GM18907 (cell line): Measurements from ENCODE around the gene SRRM3.
"Not testable (repeated sequence)": the region's sequence is repeated elsewhere in the genome, so short reads cannot be mapped to it uniquely, and the experiment has no call there.

ENCODE experiments used
- ATAC-seq: cut with Tn5 transposase; IDR thresholded peaks from one replicate; pipeline ENCODE4 v1.9.1; 2021; ENCODE audit warnings: mild to moderate bottlenecking, moderate library complexity; ENCODE audit not compliant: unreplicated experiment

The SRRM3 gene

GRCh38 chr7:76189276-76189675 lies 12.4 kb upstream of the SRRM3 start:
- no peak for ATAC-seq

DNA sequence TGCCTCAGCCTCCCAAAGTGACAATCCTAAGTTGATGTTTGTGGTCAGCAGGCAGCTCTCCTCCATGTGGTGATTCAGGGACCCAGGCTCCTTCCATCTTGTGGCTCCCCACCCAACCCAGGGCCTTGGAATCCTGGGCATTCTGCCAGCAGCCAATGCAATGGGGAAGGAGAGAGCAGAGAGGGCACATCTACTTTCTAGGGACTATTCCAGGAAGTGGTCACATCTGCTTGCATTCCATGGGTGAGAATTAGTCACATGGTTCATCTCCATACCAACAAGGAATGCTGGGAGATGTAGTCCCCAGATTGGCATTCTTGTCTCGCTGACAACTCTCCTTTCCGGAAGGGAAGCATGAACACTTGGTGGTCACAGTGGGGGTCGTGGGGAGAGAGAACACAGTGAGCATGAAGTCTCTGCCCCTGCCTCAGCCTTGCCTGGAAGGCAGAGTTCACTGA lies 9.9 kb upstream of the SRRM3 start:
- no peak for ATAC-seq

DNA sequence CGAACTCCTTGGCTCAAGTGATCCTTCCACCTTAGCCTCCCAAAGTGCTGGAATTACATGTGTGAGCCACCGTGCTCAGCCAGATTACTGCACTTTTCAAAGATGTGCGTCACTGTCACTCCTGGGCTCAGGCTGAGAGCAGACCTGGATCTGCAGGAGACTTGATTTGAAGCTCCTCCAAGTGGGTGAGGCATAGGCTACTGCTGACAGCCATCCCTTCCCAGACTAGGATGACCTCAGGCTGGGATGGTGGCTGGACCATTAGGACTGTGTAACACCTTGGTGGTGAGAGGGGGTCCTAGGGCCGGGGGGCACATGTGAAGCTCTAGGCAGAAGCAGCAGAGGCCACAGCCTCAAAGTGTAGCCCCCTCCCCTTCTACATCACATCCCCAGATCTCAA lies 8.2 kb upstream of the SRRM3 start:
- no peak for ATAC-seq

GRCh38 chr7:76193883-76194282 lies 7.8 kb upstream of the SRRM3 start:
- no peak for ATAC-seq

- ATAC-seq, result no peak
Measured at GRCh38 chr7:76196786-76197185, 4.9 kb upstream of the SRRM3 start.

DNA sequence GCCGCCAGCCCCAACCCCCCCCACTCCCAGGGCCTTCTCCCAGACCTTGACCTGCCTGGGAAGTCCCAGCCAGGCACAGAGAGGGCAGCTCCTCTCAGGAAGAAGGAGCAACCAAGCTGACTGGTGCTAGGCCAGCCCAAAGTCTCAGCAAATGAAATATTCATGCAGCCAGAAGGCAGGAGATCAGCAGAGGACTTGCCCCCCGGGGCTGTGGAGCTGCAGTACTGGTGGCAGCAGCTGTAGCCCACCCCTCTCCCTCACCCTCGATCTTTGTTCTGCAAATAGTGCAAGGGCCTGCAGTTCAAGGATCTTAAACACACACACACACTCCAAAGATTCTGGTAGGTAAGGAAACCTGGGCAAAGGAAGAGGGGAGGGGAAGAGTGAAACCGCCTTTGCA lies 3.5 kb upstream of the SRRM3 start:
- ATAC-seq, result no peak

DNA sequence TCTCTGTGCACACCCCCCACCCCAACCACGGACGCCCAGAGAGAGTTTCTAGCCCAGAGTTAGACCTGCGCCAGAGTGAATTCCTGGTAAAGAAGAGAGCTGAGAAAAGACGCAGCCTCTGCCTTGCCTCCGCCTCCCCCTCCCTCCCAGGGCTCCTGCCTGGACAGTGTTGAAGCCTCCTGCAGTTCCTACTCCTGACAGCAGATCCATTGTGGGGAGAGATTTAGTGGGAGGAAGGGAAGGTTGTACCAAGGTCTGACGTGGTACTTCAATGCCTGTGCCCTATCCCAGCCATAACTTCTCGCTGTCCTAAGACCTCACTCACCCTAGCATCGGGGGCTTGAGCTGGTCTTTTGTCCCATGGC lies 952 bp downstream of the SRRM3 start:
- ATAC-seq, result no peak

- ATAC-seq, result no peak
Measured at GRCh38 chr7:76204147-76204546, 2.5 kb downstream of the SRRM3 start.

DNA sequence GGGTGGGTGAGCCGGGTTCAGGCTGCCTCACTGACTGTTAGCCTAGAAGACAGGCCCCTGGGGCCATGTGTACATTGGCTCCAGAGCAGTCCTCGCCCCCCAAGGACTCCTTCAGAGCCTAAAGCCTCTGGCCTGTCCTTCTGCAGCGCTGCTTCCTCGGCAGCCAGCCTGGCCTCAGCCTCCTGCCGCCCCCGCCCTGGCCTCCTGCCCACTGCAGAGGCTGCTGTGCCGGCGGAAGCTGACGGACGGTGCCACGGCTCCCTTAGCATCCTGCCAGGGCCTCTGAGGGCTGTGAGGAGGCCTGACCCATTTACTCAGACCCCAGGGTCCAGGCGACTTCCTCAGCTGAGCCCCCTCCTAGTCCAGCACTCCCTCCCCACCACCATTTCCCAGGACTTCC lies 4.9 kb downstream of the SRRM3 start:
- ATAC-seq, result no peak

DNA sequence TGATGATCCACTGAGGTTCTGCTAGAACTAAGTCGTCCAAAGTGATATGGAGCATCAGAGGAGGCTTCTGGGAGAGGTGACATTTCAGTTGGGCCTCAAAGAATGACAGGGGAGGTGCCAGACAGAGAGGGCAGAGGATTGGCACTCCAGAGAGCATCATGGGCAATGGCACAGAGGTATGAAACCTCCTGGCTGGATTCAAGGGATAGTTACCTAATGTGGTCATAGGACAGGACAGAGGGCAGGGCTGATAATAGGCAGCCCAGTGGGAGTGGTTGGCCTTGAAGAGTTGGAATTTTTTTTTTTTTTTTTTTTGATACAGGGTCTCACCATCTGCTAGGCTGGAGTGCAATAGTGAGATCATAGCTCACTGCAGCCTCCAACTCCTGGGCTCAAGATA lies 7.6 kb downstream of the SRRM3 start:
- no peak for ATAC-seq

- ATAC-seq, result no peak
Measured at GRCh38 chr7:76211216-76211615, 9.5 kb downstream of the SRRM3 start.

- not testable (repeated sequence) for ATAC-seq
Measured at GRCh38 chr7:76215349-76215748, 13.7 kb downstream of the SRRM3 start.

DNA sequence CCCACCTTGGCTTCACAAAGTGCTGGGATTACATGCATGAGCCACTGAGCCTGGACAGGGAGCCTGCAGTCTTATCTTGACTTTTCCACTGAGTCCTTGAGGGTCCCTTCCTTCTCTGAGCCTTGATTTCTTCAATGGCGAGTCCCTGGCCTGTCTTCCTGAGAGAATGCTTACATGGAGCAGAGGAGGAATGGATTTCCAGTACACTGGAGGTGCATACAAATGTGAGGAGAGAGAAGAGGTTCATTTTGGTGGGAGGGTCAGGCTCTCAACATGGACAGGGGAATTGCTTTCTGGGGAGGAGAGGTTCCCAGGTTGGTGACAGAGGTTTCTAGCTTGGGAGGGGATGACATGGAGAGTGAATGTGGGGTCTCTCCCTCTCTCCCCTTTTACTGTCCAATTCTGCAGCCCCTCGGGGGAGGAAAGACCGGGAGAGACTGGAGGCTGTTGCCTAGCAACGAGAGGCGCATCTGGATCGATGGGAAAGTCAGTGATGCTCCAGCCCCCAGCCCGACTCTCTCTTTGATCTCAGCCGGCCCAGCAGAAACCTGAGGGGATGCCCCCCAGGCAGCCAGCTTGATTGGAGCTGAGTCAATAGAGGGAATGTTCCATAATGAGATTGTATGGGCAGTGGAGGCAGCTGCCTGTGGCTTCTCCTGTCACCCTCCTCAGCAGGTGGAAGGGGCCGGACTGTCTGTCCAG lies 14.8 kb downstream of the SRRM3 start:
- ATAC-seq, result no peak

GRCh38 chr7:76217942-76218566 lies 16.4 kb downstream of the SRRM3 start:
- ATAC-seq, result no peak

DNA sequence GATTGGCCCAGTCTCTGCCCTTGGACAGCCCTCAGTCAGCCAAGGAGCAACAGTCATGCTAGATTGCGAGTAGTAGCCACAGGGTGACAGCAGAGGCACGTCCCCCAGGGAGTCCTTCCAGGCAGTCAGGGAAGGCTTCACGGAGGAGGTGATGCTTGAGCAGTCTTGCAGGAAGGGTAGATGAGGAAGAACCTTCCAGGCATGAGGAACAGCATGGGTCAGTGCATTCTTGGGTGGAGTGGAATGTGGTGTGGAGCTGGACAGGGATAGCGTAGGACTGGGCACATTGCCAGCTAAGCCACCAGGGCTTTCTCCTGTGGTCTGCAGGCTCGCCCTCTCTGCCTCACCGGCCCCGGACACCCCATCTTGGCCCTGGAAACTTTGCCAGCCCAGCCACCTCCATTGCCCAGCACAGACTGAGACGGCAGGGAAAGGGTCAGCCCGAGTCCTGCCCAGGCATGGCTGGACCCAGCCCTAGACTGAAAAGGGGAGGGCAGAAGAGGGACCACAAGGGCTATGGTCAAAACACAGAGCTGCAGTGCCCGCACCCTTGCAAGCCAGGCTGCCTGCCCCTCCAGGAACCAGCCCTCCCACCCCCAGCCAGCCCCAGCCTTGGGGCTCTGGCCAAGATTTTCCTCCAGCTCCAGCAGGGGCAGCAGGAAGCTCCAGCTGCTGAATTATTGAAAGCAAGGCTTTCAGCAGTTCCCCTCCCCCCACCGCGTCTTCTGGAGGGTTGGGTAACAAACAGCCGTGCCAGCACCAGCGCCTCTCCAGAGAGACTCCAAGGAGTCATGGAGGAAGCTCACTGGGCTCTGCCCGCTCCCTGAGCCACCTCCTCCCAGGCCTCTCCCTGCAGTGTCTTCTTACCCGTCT lies 18.7 kb downstream of the SRRM3 start:
- ATAC-seq, result no peak

DNA sequence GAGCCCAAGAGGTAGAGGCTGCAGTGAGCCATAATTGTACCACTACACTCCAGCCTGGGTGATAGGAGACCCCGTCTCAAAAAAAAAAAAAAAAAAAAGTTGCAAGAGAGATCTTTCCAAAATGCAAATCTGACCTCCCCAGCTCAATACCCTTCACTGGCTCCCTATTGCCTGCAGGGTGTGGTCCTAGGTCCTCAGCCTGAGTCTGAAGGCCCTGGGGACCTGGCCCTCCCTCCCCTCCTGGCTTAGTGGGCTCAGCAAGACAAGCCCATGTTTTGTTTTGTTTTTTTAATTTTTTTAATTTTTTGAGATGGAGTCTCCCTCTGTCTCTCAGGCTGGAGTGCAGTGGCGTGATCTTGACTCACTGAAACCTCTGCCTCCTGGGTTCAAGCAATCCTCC lies 20.6 kb downstream of the SRRM3 start:
- ATAC-seq, result no peak

GRCh38 chr7:76222839-76223238 lies 21.1 kb downstream of the SRRM3 start:
- ATAC-seq, result no peak

DNA sequence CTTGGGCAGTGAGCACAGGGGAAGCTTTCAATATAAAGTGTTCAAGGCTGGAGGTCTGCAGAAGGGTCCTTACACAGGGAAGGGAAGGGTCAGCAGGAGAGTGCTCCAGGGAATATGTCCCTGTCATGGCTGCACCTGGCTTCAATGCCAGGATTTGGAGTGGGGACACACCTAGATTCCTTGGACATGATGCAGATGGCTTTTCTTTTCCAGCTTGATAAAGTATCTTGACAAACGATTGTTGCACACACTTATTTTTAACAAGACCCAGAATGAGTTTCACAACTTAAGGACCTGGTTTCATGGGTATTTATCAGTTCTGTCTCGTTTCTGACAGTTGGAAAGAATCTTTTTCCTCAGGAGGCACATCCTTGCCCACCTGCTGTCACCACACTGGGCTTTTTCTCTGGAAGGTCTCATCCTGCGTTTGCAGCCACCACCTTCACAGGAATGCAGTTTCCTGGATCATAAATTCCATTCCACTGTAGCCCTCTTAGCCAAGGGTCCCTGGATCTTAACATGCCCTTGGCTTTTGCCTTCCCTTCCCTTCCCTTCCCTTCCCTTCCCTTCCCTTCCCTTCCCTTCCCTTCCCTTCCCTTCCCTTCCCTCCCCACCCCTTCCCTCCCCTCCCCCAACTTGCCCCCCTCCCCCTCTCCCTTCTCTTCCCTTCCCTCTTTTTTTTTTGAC lies 21.7 kb downstream of the SRRM3 start:
- no peak for ATAC-seq

GRCh38 chr7:76224695-76225094 lies 23.0 kb downstream of the SRRM3 start:
- ATAC-seq, result no peak

DNA sequence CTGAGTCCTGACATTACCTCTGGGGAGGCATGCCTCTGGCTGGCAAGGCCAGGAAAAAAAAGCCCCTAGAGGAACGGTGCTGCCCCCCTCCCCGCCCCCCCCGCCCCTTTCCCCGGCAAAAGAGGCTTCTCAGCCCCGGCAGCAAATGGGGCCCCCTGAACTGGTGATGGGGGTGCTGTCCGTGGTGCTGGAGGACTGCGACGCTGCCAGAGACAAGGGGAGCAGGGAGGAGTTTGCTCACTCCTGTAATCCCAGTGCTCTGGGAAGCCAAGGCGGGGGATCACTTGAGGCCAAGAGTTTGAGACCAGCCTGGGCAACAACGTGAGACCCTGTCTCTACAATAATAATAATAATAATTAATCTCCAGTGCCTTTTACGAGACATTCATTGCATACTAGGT lies 23.7 kb downstream of the SRRM3 start:
- no peak for ATAC-seq

GRCh38 chr7:76225951-76226350 lies 24.3 kb downstream of the SRRM3 start:
- ATAC-seq, result no peak
